AG04450 (cell line): Measurements from ENCODE around the gene SUOX. TPM values are rescaled to one million over a fixed set of nuclear protein-coding genes. Genes with fewer than 3 reads are reported as not detected.
A peak's percentile ranks its signal among the peaks of the same experiment; 100 is the strongest.

ENCODE experiments used
- CTCF ChIA-PET: fragments of 300-600, 350-600 bp; formaldehyde crosslinking; extraction: SDS; loops from one replicate; lab custom pipeline; 2022; ENCODE audit warnings: antibody characterized with exemption, inconsistent platforms; lab: Charles Lee
- POLR2A ChIA-PET: fragments of 350-600 bp; formaldehyde crosslinking; extraction: SDS; loops from one replicate; lab custom pipeline; 2021; ENCODE audit warnings: antibody characterized with exemption, inconsistent platforms; lab: Yijun Ruan, JAX
- DNase-seq: peaks from one replicate; pipeline ENCODE4 v3.0.0-alpha.2; 2011; ENCODE audit warnings: low read depth, low spot score
- H3K27ac ChIP-seq: one replicate; pipeline ENCODE4 v1.5.1; 2012; ENCODE audit warnings: low read depth, low read length, control low read depth
- H3K27me3 ChIP-seq: one replicate; pipeline ENCODE4 v1.6.0; 2012; ENCODE audit warnings: low read length; ENCODE audit not compliant: control insufficient read depth, insufficient read depth
- H3K4me3 ChIP-seq: 2 replicates; pipeline ENCODE4 v1.5.1; 2011; ENCODE audit warnings: mild to moderate bottlenecking, low read depth, low read length, control low read depth
- H3K9me3 ChIP-seq: 2 replicates; pipeline ENCODE4 v1.5.1; 2012; ENCODE audit warnings: low read length; ENCODE audit not compliant: control insufficient read depth, insufficient read depth
- polyA plus RNA-seq: library from polyadenylated mRNA; depleted of rRNA; stranded (reverse); fragments of >200 nt; gene quantifications from 2 replicates; pipeline ENCODE4 v1.2.3, GENCODE V29; 2011
- TF ChIP-seq, protein P1 (sequence below): IDR thresholded peaks from 2 replicates; pipeline ENCODE4 v1.5.1; 2011; ENCODE audit warnings: low read depth, low read length, control low read depth, inconsistent platforms

The SUOX gene
- polyA plus RNA-seq, 1 experiment, result 21.0 TPM

DNA sequence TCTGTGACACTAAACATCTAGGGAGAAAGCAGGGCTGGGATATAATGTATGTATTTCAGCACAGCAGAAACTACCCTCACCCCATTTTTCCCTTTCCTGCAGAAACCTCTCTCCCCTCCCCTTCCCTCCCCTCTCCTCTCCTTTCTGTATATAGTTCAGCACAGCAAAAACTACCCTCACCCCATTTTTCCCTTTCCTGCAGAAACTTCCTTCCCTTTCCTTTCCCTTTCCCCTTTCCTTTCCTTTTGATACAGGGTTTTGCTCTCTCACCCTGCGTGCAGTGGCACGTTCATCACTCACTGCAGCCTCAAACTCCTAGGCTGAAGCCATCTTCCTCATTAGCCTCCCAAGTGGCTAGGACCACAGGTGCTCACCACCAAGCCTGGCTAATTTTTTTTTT, 33.3 kb upstream of the SUOX start:
- no peak for DNase-seq
- Histone ChIP-seq H3K9me3 (no peaks in the 10 kb centered on the region; the same call in 1 of the 2 replicates), H3K27me3 (no peaks in the 10 kb centered on the region), H3K27ac (no peak overlapping the region), H3K4me3 (no peak overlapping the region)
- TF ChIP-seq, protein P1, sequence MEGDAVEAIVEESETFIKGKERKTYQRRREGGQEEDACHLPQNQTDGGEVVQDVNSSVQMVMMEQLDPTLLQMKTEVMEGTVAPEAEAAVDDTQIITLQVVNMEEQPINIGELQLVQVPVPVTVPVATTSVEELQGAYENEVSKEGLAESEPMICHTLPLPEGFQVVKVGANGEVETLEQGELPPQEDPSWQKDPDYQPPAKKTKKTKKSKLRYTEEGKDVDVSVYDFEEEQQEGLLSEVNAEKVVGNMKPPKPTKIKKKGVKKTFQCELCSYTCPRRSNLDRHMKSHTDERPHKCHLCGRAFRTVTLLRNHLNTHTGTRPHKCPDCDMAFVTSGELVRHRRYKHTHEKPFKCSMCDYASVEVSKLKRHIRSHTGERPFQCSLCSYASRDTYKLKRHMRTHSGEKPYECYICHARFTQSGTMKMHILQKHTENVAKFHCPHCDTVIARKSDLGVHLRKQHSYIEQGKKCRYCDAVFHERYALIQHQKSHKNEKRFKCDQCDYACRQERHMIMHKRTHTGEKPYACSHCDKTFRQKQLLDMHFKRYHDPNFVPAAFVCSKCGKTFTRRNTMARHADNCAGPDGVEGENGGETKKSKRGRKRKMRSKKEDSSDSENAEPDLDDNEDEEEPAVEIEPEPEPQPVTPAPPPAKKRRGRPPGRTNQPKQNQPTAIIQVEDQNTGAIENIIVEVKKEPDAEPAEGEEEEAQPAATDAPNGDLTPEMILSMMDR, result no peak
- ChIA-PET CTCF (no interaction called here), POLR2A (no interaction called here)

DNA sequence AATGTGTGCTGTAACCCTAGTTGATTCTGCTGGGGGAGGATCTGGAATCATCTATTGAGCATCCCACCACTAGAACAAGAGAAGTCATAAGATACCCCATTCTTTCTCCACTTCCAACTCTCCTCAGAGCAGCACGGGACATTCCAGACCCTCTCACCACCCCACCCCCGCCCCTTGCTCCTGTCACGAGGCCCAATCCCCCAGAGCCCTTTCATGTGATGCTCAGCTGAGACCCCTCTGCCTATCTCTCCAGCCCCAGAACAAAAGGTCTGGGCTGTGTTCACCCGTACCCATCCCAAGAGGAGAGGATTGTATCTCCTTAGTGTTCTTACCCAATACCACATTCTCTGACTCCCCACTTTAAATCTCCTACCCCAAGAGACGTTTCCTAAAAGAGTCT, 31.8 kb upstream of the SUOX start:
- POLR2A ChIA-PET, result no interaction called here
- CTCF ChIA-PET, result no interaction called here
- Histone ChIP-seq H3K9me3 (no peaks in the 10 kb centered on the region; the same call in 1 of the 2 replicates), H3K27ac (no peak overlapping the region), H3K27me3 (no peaks in the 10 kb centered on the region), H3K4me3 (no peak overlapping the region)
- no peak for DNase-seq
- TF ChIP-seq, protein P1, result no peak

DNA sequence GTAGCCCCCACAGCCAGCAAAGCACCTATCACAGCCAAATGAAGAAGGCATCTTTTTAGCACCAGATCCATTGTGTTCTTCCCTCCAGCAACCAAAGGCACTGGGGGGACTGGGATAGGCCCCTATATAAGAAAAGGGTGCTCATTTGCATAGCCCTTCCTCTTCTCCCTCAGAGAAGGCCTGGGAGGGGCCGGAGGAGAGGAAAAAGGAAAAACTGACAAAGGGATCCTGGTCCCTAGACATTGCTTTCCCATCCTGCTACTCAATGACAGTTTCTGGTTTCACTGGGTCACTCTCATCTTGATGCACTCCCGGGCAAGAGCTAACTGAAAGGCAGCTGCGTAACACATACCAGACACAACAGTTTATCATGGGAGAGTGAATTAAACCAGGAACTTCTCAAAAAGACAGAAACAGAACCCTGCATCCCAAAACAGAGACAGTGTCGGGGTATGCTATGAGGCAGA, 31.1 kb upstream of the SUOX start, which contains the start of gene PMEL:
Gene PMEL, minus strand, starts transcription at position 102 of the 467 bp plus-strand sequence. Its CDS starts 31 bp downstream, at position 71.
- no peak for DNase-seq
- POLR2A ChIA-PET, result no interaction called here
- TF ChIP-seq, protein P1, result no peak
- Histone ChIP-seq H3K9me3 (no peaks in the 10 kb centered on the region; the same call in 1 of the 2 replicates), H3K4me3 (peak within 1 kb of the TSS; percentile 86), H3K27me3 (no peaks in the 10 kb centered on the region), H3K27ac (peak within 1 kb of the TSS; percentile 39)
- CTCF ChIA-PET, result no interaction called here

DNA sequence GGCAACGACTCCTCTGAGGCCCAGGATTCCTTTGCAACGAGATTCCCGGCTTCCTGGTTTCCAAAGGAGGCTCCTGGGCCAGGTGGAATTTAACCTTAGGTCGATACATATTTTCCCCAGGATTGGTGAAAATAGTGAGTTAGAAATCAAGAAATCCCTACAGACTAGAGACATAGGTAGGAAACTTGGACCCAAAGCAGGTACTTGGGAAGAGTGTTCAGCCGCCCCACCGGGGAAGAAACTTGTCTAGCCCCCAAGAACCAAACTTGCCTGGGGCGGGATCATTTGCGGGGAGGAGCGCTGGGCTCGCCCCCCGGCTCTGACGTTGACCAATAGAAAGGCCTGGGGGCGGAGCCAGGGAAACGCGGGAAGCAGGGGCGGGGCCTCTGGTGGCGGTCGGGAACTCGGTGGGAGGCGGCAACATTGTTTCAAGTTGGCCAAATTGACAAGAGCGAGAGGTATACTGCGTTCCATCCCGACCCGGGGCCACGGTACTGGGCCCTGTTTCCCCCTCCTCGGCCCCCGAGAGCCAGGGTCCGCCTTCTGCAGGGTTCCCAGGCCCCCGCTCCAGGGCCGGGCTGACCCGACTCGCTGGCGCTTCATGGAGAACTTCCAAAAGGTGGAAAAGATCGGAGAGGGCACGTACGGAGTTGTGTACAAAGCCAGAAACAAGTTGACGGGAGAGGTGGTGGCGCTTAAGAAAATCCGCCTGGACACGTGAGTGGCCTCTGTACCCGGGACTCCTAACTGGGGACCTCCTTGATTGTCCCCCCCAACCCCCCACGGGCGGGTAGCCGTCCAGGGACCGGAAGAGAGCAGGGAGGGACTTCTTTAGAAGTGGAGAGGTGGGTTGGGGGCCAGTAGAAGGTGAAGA, 30.4 kb upstream of the SUOX start, which contains the start of gene CDK2:
Gene CDK2, plus strand, starts transcription at position 423 of the 874 bp plus-strand sequence. Its CDS starts 179 bp downstream, at position 602.
- ChIA-PET CTCF (interaction anchor here (1.0 kb wide), 1 partner anchor 36 kb away, joined by 5 read pairs; no protein-coding TSS in a partner anchor), POLR2A (interaction anchor here (1.2 kb wide), 1 partner anchor 148 kb away, joined by 4 read pairs; no protein-coding TSS in a partner anchor)
- no peak for DNase-seq
- Histone ChIP-seq H3K4me3 (peak within 1 kb of the TSS; percentile 86), H3K9me3 (no peaks in the 10 kb centered on the region; the same call in 1 of the 2 replicates), H3K27ac (peak within 1 kb of the TSS; percentile 39), H3K27me3 (no peaks in the 10 kb centered on the region)
- TF ChIP-seq, protein P1, result no peak
